ENCODE data around the gene CYP1A2. TPM values are rescaled to one million over a fixed set of nuclear protein-coding genes. Genes with fewer than 3 reads are reported as not detected.
"Not testable (repeated sequence)": the region's sequence is repeated elsewhere in the genome, so short reads cannot be mapped to it uniquely, and the experiment has no call there.

CYP1A2 gene, protein sequence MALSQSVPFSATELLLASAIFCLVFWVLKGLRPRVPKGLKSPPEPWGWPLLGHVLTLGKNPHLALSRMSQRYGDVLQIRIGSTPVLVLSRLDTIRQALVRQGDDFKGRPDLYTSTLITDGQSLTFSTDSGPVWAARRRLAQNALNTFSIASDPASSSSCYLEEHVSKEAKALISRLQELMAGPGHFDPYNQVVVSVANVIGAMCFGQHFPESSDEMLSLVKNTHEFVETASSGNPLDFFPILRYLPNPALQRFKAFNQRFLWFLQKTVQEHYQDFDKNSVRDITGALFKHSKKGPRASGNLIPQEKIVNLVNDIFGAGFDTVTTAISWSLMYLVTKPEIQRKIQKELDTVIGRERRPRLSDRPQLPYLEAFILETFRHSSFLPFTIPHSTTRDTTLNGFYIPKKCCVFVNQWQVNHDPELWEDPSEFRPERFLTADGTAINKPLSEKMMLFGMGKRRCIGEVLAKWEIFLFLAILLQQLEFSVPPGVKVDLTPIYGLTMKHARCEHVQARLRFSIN
- not detected in 2 replicates for total RNA-seq (2014; rRNA removed; shearing (Covaris generic))

- DNase-seq (ENCODE audit: low read depth) = no peak
These were observed at the start of gene CYP1A2 for GRCh38 chr15:74748322-74748946. Gene CYP1A2 (plus strand): TSS chr15:74748845. CDS start chr15:74749739, 894 bp downstream.

DNA sequence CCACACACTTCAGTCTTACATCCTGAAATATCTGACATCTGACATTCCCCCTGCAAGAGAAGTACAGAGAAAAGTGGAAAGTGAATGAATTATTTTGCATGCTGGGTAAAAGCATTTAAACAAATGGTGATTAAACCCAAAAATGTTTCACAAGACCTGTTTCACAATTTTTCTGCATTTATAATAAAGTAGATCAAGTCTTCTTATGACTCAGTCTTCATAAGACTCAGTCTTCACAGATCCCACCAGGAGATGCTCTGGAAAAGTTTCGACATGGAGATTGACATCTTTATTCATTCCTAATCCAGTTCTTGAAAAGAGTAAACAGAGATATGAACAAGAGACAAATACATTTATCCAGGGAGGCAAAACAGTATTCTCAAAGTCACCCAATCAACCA is 39.6 kb upstream of the CYP1A2 start:
- no peak for DNase-seq (ENCODE audit: low read depth)

- DNase-seq (ENCODE audit: low read depth) = no peak
These were observed 38.8 kb upstream of the CYP1A2 start for GRCh38 chr15:74709892-74710291.

- no peak for DNase-seq (ENCODE audit: low read depth)
These were observed 38.1 kb upstream of the CYP1A2 start for GRCh38 chr15:74710319-74711094.

DNA sequence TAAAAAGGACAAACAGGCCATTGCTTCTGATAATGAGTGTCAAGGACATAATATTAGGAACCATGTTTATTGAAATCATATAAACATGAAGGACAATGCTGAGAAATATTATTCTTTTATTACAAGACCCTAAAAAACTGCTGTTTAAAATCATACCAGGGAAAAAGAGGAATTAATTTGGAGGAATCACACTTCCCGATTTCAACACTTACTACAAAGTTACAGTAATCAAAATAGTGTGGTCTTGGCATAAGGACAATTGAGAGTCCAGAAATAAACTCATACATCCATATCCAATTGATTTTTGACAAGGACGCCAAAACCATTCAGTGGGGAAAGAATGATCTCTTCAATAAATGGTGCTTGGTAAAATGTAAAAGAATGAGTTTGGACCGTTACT is 36.3 kb upstream of the CYP1A2 start:
- no peak for DNase-seq (ENCODE audit: low read depth)

- DNase-seq (ENCODE audit: low read depth) = no peak
These were observed 32.0 kb upstream of the CYP1A2 start for GRCh38 chr15:74716651-74717050.

DNA sequence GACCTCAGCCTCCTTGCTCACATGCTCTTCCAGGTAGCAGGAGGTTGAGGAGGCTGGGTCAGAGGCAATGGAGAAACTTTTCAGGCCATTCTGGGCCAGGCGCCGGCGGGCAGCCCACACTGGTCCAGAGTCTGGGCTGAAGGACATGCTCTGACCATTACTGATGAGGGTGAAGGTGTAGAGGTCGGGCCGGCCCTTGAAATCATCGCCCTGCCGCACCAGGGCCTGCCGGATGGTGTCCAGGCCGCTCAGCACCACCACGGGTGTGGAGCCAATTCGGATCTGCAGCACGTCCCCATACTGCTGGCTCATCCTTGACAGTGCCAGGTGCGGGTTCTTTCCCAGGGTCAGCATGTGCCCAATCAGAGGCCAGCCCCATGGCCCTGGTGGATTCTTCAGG is 26.1 kb upstream of the CYP1A2 start:
- no peak for DNase-seq (ENCODE audit: low read depth)

DNA sequence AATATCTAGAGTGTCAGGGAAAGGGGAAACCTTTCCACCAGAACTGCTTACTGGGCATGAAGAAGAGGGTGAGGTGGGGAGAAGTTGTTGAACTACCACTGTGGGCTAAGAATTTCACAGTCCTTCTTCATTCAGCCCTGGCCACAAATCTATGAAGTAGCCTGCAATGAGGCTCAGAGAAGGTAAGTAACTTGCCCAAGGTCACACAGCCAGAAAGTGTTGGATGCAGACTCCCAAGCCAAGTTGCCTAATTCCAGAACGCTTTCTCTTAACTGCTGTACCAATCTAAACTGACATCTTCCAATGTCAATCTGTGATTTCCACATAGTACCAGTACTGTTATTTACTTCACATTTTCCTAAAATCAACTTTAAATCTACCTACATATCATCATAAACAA is 25.5 kb upstream of the CYP1A2 start:
- DNase-seq (ENCODE audit: low read depth) = no peak

DNA sequence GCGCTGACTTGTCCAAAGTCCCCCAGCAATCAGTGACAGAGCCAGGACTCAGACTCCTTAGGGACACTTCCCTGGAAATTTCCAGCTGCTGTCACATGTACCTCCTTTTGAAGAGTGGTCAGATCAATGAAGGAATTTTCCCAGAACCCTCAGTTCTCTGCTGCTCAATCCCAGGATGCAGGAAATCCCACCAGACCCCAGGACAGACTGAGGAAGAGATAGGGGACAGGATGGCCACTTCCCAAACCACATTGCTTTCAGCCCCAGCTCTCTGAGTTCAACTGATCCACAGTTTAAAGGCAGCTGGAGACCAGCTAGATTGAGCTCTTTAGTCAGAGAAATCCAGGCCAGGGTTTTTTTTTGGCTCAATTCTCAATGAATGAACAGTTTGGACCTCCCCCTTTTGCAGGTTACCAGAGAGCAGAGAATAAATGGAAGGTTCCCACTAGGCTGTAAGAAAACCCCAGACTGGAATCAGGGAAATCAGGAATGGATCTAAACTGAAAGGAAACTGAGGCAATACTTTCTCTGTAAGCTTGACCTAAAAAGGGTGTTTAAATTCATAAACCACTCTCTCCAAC is 24.8 kb upstream of the CYP1A2 start:
- DNase-seq (ENCODE audit: low read depth) = peak; percentile 73

DNA sequence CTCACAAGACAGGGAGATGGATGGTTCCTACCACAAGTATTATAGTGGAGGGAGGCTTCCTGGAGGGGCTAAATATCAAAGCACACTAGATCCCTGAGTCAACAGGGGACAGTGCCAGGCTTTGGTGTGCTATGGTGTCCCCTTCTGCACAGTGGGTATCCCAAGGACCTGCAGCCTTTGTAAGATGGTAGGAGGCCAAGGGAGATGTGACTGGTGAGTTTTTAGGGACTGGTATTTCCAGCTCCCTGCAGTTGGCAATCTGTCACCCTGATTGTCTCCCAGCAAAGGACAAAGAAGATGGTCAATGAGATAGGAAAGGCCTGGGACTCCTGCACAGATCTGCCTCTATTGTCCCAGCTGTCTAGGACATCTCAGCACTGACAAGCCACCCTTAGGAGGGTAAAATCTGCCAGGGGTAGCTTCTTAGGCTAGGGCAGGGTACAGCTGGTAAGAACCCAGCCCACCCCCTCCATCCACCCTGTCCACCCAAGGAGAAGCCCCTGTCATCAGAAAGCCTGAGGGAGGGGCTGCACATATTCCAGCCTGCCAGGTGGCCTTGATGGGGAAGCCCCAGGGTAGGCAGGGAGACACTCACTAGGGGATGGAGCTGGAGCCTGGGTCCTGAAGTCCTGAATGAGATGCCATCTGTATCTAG is 23.9 kb upstream of the CYP1A2 start:
- DNase-seq (ENCODE audit: low read depth) = no peak

DNA sequence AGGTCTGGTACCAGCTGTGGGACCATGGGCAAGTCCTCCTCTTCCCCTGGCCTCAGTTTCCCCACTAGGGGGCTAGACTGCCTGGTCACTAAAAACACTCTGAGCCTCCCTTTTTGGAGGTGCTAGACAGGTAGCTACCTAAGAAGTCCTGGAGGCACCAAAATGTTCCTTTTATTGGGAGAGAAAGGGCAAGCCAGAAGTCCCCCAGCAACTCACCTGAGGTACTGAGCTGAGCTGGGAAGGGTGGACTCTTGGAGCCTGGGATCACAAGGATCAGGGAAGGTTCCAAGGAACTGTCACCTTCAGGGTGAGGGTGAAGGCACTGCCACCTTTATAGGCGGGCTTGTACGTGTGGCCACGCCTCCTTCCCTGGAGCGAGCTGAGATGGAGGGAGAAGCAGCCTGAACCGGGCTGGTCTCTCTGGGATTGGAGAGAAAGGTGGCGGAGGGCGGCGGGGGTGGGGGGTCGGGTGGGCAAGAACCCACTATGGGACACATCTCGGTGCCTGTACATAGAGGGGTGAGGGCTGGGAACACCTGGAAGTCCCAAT is 23.3 kb upstream of the CYP1A2 start, which contains the start of gene CYP1A1:
TSS of gene CYP1A1 (minus strand) at position 304 of the 550 bp plus-strand sequence. CDS start 2,431 bp downstream, outside the sequence.
- peak; percentile 27 for DNase-seq (ENCODE audit: low read depth)

- peak; percentile 39 for DNase-seq (ENCODE audit: low read depth)
These were observed 22.5 kb upstream of the CYP1A2 start for GRCh38 chr15:74725845-74726773.

DNA sequence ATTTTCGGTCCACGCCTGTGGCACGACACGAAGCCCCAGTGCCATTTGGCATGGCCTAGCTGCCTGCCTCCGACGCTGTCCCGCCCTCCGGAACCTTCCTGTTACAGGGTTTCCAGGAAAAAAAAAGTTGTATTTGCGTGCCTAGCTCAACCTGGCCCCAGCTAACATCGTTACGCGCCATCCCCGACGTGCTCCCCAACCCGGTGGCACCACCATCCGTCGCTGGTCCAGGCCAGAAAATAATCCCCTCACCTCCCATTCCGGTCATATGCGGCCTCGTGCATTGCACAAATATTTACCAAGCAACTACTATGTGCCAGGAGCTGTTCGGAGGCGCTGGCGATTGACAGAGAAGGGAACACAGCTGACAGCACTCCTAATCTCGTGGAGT is 21.9 kb upstream of the CYP1A2 start:
- DNase-seq (ENCODE audit: low read depth) = no peak

DNA sequence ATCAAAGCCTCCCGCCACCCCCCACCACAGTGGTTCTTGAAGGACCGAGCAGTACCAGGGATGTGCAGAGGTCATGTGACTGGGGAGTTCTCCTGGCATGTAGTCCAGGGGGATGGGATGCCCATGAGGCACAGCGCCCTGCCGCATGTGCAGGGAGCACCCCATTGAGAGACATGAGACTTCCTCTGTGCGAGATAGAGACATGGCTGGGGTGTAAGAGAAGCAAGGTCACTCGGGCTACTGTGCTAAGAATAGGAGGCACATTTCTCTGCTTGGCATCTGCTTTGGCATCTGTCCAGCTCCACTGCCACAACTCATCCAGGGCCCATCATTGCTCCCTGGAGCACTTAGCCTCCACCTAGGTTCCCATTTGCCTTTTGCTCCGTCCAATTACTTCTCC is 20.9 kb upstream of the CYP1A2 start:
- no peak for DNase-seq (ENCODE audit: low read depth)

GRCh38 chr15:74728699-74729098 is 19.9 kb upstream of the CYP1A2 start:
- DNase-seq (ENCODE audit: low read depth) = not testable (repeated sequence)

GRCh38 chr15:74729372-74729771 is 19.3 kb upstream of the CYP1A2 start:
- not testable (repeated sequence) for DNase-seq (ENCODE audit: low read depth)

DNA sequence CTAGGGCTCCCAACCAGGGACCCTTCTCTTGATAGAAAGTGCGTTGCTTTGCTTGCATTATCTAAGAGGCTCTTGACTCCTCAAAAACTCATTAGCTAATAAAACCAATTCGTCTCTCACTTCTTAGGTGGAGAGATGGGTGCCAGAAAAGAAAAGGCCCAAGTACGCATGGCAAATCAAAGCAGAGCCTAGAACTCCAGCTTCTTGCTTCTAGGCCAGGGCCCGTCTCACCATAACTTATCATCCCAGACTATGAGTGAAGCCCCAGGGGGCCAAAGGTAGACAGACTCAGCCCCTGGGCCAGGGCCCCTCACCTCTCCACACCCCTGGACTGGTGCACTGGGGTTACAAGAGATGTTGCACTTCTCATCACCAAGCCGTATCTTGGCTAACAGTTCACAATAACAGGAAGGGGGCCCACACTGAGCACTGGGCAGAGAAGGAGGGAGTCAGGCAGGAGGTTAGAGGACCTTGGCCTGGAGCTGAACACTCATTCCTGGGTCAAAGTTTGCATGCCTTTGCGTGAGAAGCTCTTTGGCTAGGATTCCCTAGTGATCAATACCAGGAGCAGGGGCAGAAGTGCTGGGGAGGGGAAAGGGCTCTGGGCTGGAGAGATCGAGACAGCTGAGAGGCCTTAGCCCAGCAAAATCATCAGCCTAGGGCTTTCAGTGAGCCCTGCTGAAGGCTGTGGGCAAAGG is 17.9 kb upstream of the CYP1A2 start:
- DNase-seq (ENCODE audit: low read depth) = no peak

DNA sequence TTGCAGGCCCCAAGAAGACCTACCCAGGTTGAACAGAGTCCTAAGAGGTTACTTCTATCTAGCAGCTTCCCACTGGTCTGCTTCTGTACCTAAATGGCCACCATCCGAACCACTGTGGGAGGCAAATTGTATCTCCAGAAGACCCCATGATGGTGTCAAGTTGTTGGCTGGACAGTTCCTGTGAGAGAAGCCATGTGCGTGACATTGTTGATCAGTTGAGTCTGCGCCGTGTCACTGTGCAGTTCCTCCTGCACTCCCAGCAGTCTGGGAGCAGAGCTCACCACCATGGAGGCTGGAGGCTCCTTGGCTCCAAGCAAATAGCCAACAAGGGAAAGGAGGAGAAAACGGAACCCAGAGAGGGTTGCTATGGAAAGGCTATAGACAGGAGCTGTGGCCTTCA is 15.8 kb upstream of the CYP1A2 start:
- DNase-seq (ENCODE audit: low read depth) = no peak

GRCh38 chr15:74733269-74733668 is 15.4 kb upstream of the CYP1A2 start:
- no peak for DNase-seq (ENCODE audit: low read depth)
